ENCODE results near the gene CDH20.

- TF ChIP-seq ZBTB26 (tag by site-specific recombination; optimal IDR thresholded peaks at IDR 0.05) (no peak), KLF8 (tag by site-specific recombination; IDR thresholded peaks at IDR 0.05) (no peak)
- TF ChIP-seq, protein P1, sequence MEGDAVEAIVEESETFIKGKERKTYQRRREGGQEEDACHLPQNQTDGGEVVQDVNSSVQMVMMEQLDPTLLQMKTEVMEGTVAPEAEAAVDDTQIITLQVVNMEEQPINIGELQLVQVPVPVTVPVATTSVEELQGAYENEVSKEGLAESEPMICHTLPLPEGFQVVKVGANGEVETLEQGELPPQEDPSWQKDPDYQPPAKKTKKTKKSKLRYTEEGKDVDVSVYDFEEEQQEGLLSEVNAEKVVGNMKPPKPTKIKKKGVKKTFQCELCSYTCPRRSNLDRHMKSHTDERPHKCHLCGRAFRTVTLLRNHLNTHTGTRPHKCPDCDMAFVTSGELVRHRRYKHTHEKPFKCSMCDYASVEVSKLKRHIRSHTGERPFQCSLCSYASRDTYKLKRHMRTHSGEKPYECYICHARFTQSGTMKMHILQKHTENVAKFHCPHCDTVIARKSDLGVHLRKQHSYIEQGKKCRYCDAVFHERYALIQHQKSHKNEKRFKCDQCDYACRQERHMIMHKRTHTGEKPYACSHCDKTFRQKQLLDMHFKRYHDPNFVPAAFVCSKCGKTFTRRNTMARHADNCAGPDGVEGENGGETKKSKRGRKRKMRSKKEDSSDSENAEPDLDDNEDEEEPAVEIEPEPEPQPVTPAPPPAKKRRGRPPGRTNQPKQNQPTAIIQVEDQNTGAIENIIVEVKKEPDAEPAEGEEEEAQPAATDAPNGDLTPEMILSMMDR (tag by site-specific recombination; IDR thresholded peaks at IDR 0.05): no peak
These were observed 6.8 kb upstream of the CDH20 start for GRCh38 chr18:61326407-61326806.
